GM12878 (cell line): ENCODE data around the gene BRAF. TPM values are rescaled to one million over a fixed set of nuclear protein-coding genes. Genes with fewer than 3 reads are reported as not detected.

Source experiments
- ATAC-seq: fragments of 200-7000 bp; cut with Tn5 transposase; 3 replicates; pipeline ENCODE4 v1.9.1; 2020; ENCODE audit warnings: mild to moderate bottlenecking, moderate library complexity
- BruUV-seq: library from RNA; stranded (reverse); fragments of 400-500 nt; replicated peaks from 2 replicates; lab custom pipeline; 2021; lab: Mats Ljungman, UMichigan
- CTCF ChIA-PET: fragments of 300-600 bp; sonication (Branson Sonifier 250); formaldehyde crosslinking; extraction: SDS; loops from one replicate; lab custom pipeline; 2021; ENCODE audit warnings: inconsistent platforms; lab: Yijun Ruan, JAX
- POLR2A ChIA-PET: fragments of 350-600 bp; formaldehyde crosslinking; extraction: SDS; loops from one replicate; lab custom pipeline; 2021; ENCODE audit warnings: inconsistent platforms; lab: Charles Lee
- RAD21 ChIA-PET: fragments of 300-600 bp; sonication (Branson Sonifier 250); formaldehyde crosslinking; loops from one replicate; lab custom pipeline; 2023; ENCODE audit warnings: antibody characterized with exemption; ENCODE audit not compliant: unreplicated experiment; lab: Charles Lee
- SMC1A ChIA-PET: fragments of 300-600 bp; sonication (Branson Sonifier 250); formaldehyde crosslinking; loops from one replicate; lab custom pipeline; 2023; ENCODE audit not compliant: unreplicated experiment, uncharacterized antibody; lab: Charles Lee
- DNase-seq: peaks from one replicate; pipeline ENCODE4 v3.0.0-alpha.2; 2011; ENCODE audit warnings: low read depth, low spot score
- FAIRE-seq: peaks from 3 replicates; lab custom pipeline; 2011; peaks lifted over from hg19 to GRCh38; lab: Jason Lieb, UNC
- H2AFZ ChIP-seq: 2 replicates; pipeline ENCODE4 v1.6.0; 2011; ENCODE audit warnings: low read depth, low read length, control low read depth; ENCODE audit not compliant: control insufficient read depth
- H3K27ac ChIP-seq: 2 replicates; pipeline ENCODE4 v1.5.1; 2011; ENCODE audit warnings: control low read depth; ENCODE audit not compliant: control insufficient read depth, insufficient read depth
- H3K27me3 ChIP-seq, 2 experiments: replicated peaks in 1 of 2; 2 replicates each; pipeline versions ENCODE4 v1.6.0 to v1.6.1; 2011; ENCODE audit warnings: low read length in 1 of 2; ENCODE audit not compliant: control insufficient read depth in 2 of 2, insufficient read depth in 2 of 2
- H3K36me3 ChIP-seq, 2 experiments: 2 replicates each; pipeline ENCODE4 v1.5.1; 2011; ENCODE audit warnings: low read length in 1 of 2; ENCODE audit not compliant: control insufficient read depth in 2 of 2, insufficient read depth in 2 of 2
- H3K4me1 ChIP-seq: 2 replicates; pipeline ENCODE4 v1.6.1; 2011; ENCODE audit warnings: mild to moderate bottlenecking, low read length, moderate library complexity, mixed read lengths; ENCODE audit not compliant: control insufficient read depth, insufficient read depth
- H3K4me2 ChIP-seq: 2 replicates; pipeline ENCODE4 v1.6.0; 2011; ENCODE audit warnings: control low read depth; ENCODE audit not compliant: control insufficient read depth, insufficient read depth
- H3K4me3 ChIP-seq: fragments of 200-600 bp; sonication (generic); 2 replicates; pipeline ENCODE4 v1.5.1; 2016
- H3K79me2 ChIP-seq: 2 replicates; pipeline ENCODE4 v1.6.0; 2011; ENCODE audit warnings: low read length; ENCODE audit not compliant: control insufficient read depth, insufficient read depth
- H3K9ac ChIP-seq: 2 replicates; pipeline ENCODE4 v1.8.0; 2011; ENCODE audit warnings: low read length, control low read depth, mixed read lengths; ENCODE audit not compliant: control insufficient read depth, insufficient read depth
- H3K9me3 ChIP-seq: replicated peaks from 3 replicates; pipeline ENCODE4 v1.5.1; 2011; ENCODE audit warnings: mild to moderate bottlenecking, low read length; ENCODE audit not compliant: control insufficient read depth, insufficient read depth
- H4K20me1 ChIP-seq: 2 replicates; pipeline ENCODE4 v1.6.0; 2011; ENCODE audit not compliant: control insufficient read depth, insufficient read depth
- BCLAF1 ChIP-seq: fragments of 450-650 bp; IDR thresholded peaks from 2 replicates; pipeline ENCODE4 v1.6.1; 2017; ENCODE audit warnings: antibody characterized with exemption, mild to moderate bottlenecking, moderate library complexity
- EP300 ChIP-seq, 2 experiments: fragments of 150-350 bp in 1 of 2; IDR thresholded peaks; 2 replicates each; pipeline ENCODE4 v1.6.1; 2011 to 2012; ENCODE audit warnings: low read depth in 2 of 2, low read length in 2 of 2, borderline replicate concordance in 1 of 2, improper control_type of control experiment in 1 of 2, inconsistent platforms in 1 of 2; ENCODE audit not compliant: control insufficient read depth in 1 of 2
- ETV6 ChIP-seq, 2 experiments: fragments of 450-650 bp in 1 of 2; IDR thresholded peaks in 1 of 2; conservative IDR thresholded peaks in 1 of 2; 2 replicates each; pipeline ENCODE4 v1.6.1; 2014; ENCODE audit warnings: antibody characterized with exemption in 1 of 2, borderline replicate concordance in 1 of 2, low read depth in 1 of 2, mild to moderate bottlenecking in 1 of 2, moderate library complexity in 1 of 2
- FOXK2 ChIP-seq: fragments of 450-650 bp; IDR thresholded peaks from 2 replicates; pipeline ENCODE4 v1.6.1; 2017; ENCODE audit warnings: mild to moderate bottlenecking, moderate library complexity
- FOXM1 ChIP-seq: IDR thresholded peaks from 2 replicates; pipeline ENCODE4 v1.6.1; 2012; ENCODE audit warnings: low read depth, mild to moderate bottlenecking, inconsistent platforms, low read length, moderate library complexity
- HCFC1 ChIP-seq: fragments of 150-350 bp; IDR thresholded peaks from 2 replicates; pipeline ENCODE4 v1.6.1; 2014; ENCODE audit warnings: low read length
- HDAC2 ChIP-seq: fragments of 200-600 bp; sonication (generic); IDR thresholded peaks from 2 replicates; pipeline ENCODE4 v1.6.1; 2017
- IKZF1 ChIP-seq: fragments of 450-650 bp; conservative IDR thresholded peaks from 2 replicates; pipeline ENCODE4 v1.6.1; 2017; ENCODE audit warnings: antibody characterized with exemption, mild to moderate bottlenecking
- KAT2A ChIP-seq: conservative IDR thresholded peaks from 2 replicates; pipeline ENCODE4 v1.6.1; 2011; ENCODE audit warnings: low read depth, low read length; ENCODE audit not compliant: control insufficient read depth
- MYC ChIP-seq: IDR thresholded peaks from 2 replicates; pipeline ENCODE4 v1.6.1; 2011; ENCODE audit warnings: mild to moderate bottlenecking, low read length, moderate library complexity, inconsistent platforms; ENCODE audit not compliant: insufficient read depth, insufficient replicate concordance, insufficient read length, severe bottlenecking
- NFYA ChIP-seq: IDR thresholded peaks from 2 replicates; pipeline ENCODE4 v1.6.1; 2011; ENCODE audit warnings: low read depth, mild to moderate bottlenecking, low read length, improper control_type of control experiment, borderline replicate concordance
- NR2C2 ChIP-seq: IDR thresholded peaks from 2 replicates; pipeline ENCODE4 v1.6.1; 2011; ENCODE audit warnings: borderline replicate concordance, low read depth; ENCODE audit not compliant: control insufficient read depth, insufficient read length
- NRF1 ChIP-seq: conservative IDR thresholded peaks from 2 replicates; pipeline ENCODE4 v1.6.1; 2011; ENCODE audit warnings: mild to moderate bottlenecking, low read depth, low read length, improper control_type of control experiment
- POU2F2 ChIP-seq: IDR thresholded peaks from 3 replicates; pipeline ENCODE4 v1.6.1; 2011; ENCODE audit warnings: low read depth, mild to moderate bottlenecking, low read length, borderline replicate concordance
- SIN3A ChIP-seq: IDR thresholded peaks from 2 replicates; pipeline ENCODE4 v1.6.1; 2012; ENCODE audit warnings: low read depth, low read length, improper control_type of control experiment
- TBL1XR1 ChIP-seq: IDR thresholded peaks from 2 replicates; pipeline ENCODE4 v1.6.1; 2012; ENCODE audit warnings: low read depth, low read length, improper control_type of control experiment
- TCF3 ChIP-seq: IDR thresholded peaks from 2 replicates; pipeline ENCODE4 v1.6.1; 2012; ENCODE audit warnings: low read depth, mild to moderate bottlenecking, low read length, borderline replicate concordance; ENCODE audit not compliant: insufficient read depth
- ZNF384 ChIP-seq: IDR thresholded peaks from 2 replicates; pipeline ENCODE4 v1.6.1; 2012; ENCODE audit warnings: low read depth, mild to moderate bottlenecking, low read length, improper control_type of control experiment, borderline replicate concordance
- WGBS: methylation state at CpG from one replicate; pipeline ENCODE4 v1.1.6; 2016; ENCODE audit warnings: low lambda C conversion rate; ENCODE audit not compliant: insufficient replicate concordance, insufficient coverage; ENCODE audit errors: missing lambda C conversion rate; 5-methylcytosine and 5-hydroxymethylcytosine counted together
- in situ Hi-C: fragments of 300-500 bp; cut with MboI; formaldehyde crosslinking; loops from 9 replicates; pipeline ENCODE4 v1.14.3; 2018; ENCODE audit warnings: mixed read lengths
- intact Hi-C: fragments of 100-400 bp; cut with micrococcal nuclease; formaldehyde crosslinking; loops from one replicate; pipeline ENCODE4 v1.14.2; 2022; ENCODE audit not compliant: unreplicated experiment
- polyA plus RNA-seq, 11 experiments: library from polyadenylated mRNA; depleted of rRNA in 4 of 11; unstranded in 6 of 11; stranded (reverse) in 5 of 11; fragments of >200 nt; fragmentation: Nextera tagmentation in 4 of 11; fragmentation: Illumina TruSeq in 1 of 11; extraction: Ambion mirVana in 4 of 11; extraction: Trizol in 1 of 11; gene quantifications; 1 replicate in 1 of 11; 2 replicates in 10 of 11; pipeline versions ENCODE4 v1.2.1 to v1.2.3, GENCODE V29; 2011 to 2016; ENCODE audit warnings: inconsistent platforms in 2 of 11, missing spikeins in 2 of 11, low read depth in 1 of 11
- total RNA-seq, 4 experiments: library from RNA; depleted of rRNA in 3 of 4; stranded (reverse); fragments of >200 nt in 3 of 4; fragmentation: Illumina TruSeq in 1 of 4; extraction: Trizol in 1 of 4; gene quantifications; 2 replicates each; pipeline versions ENCODE4 v1.2.1 to v1.2.3, GENCODE V29; 2013 to 2021

BRAF gene
- total and polyA plus RNA-seq, 10 of the 15 experiments (the other 5 are each of a cell fraction or from before 2014, with no cell fraction given): 2.6 to 31.0 (median 10.6) TPM

- H3K27ac ChIP-seq: no peak overlapping the region
- FAIRE-seq (no peak), ATAC-seq (no peak), DNase-seq (no peak)
- SMC1A ChIA-PET: no interaction called here
- no peaks in the 10 kb centered on the region for H3K27me3 ChIP-seq
- BruUV-seq: no TSS peak
- intact Hi-C loops: no loop called here
- CTCF ChIA-PET: interaction anchor here (1.5 kb wide), 1 partner anchor 13 kb away, joined by 3 read pairs; no protein-coding TSS in a partner anchor
- H3K36me3 ChIP-seq: no peaks in the 10 kb centered on the region
- TF ChIP-seq NFYA (no peak), BCLAF1 (no peak), HCFC1 (no peak), MYC (no peak), FOXM1 (no peak), IKZF1 (no peak), TCF3 (no peak), ETV6 (conservative IDR thresholded peaks at IDR 0.05 in 1 of 2, IDR thresholded peaks at IDR 0.05 in 1 of 2; ENCODE audit: borderline replicate concordance in 1 of 2, low read depth in 1 of 2) (no peak), POU2F2 (no peak), ZNF384 (no peak), NRF1 (no peak), TBL1XR1 (no peak), NR2C2 (no peak), KAT2A (no peak), SIN3A (no peak), EP300 (IDR thresholded peaks at IDR 0.05; ENCODE audit: borderline replicate concordance in 1 of 2, control insufficient read depth in 1 of 2, low read depth in 2 of 2, low read length in 2 of 2) (no peak), HDAC2 (no peak), FOXK2 (no peak)
- peaks cover 2% of the 10 kb centered on the region; the same call in 1 of the 3 replicates for H3K9me3 ChIP-seq
- H3K4me3 ChIP-seq: no peak overlapping the region
- POLR2A ChIA-PET: no interaction called here
- WGBS: 95% methylated on average over 3 of the region's 3 CpGs
- no peak overlapping the region for H2AFZ ChIP-seq
- no peak overlapping the region for H3K4me2 ChIP-seq
- H3K79me2 ChIP-seq: peaks cover 23% of the 10 kb centered on the region
- H3K4me1 ChIP-seq: no peaks in the 10 kb centered on the region
- in situ Hi-C loops: no loop called here
- 0 out of 2 replicates have a peak, but pooled peaks cover 2% of the 10 kb centered on the region for H4K20me1 ChIP-seq
- no peak overlapping the region for H3K9ac ChIP-seq
- RAD21 ChIA-PET: no interaction called here
Measured at GRCh38 chr7:140896996-140897395, 27.7 kb downstream of the BRAF start.
